HepG2 (cell line): Measurements from ENCODE around the gene USP15. TPM values are rescaled to one million over a fixed set of nuclear protein-coding genes. Genes with fewer than 3 reads are reported as not detected.

Experiments used
- ATAC-seq: fragments of 200-7000 bp; cut with Tn5 transposase; 3 replicates; pipeline ENCODE4 v1.9.1; 2020; ENCODE audit warnings: mild to moderate bottlenecking, moderate library complexity
- BruUV-seq: library from RNA; stranded (reverse); fragments of 400-500 nt; replicated peaks from 2 replicates; lab custom pipeline; 2021; lab: Mats Ljungman, UMichigan
- CTCF ChIA-PET: fragments of 300-600 bp; formaldehyde crosslinking; extraction: SDS; loops from one replicate; lab custom pipeline; 2021; ENCODE audit warnings: low total read pairs, inconsistent platforms, low intra/inter-chr PET ratio; lab: Yijun Ruan, JAX
- POLR2A ChIA-PET: fragments of 350-600 bp; sonication (Branson Sonifier 250); formaldehyde crosslinking; loops from one replicate; lab custom pipeline; 2020; ENCODE audit warnings: antibody characterized with exemption, inconsistent platforms; lab: Yijun Ruan, JAX
- DNase-seq: peaks from one replicate; pipeline ENCODE4 v3.0.0-alpha.2; 2015; ENCODE audit warnings: low spot score
- FAIRE-seq: peaks from 3 replicates; lab custom pipeline; 2011; peaks lifted over from hg19 to GRCh38; lab: Jason Lieb, UNC
- H2AFZ ChIP-seq: one replicate; pipeline ENCODE4 v1.6.1; 2011; ENCODE audit warnings: low read length, inconsistent platforms
- H3K27ac ChIP-seq: fragments of 300-600 bp; 3 replicates; pipeline ENCODE4 v1.8.0; 2011; ENCODE audit warnings: mixed run types, mild to moderate bottlenecking, mixed read lengths, low read length, inconsistent platforms; ENCODE audit not compliant: insufficient read depth; ENCODE audit errors: extremely low read length
- H3K27me3 ChIP-seq, 2 experiments: fragments of 200-600 bp in 1 of 2; 2 replicates in 1 of 2; 3 replicates in 1 of 2; pipeline versions ENCODE4 v1.6.0 to v1.8.0; 2011; ENCODE audit warnings: low read length in 2 of 2, mild to moderate bottlenecking in 2 of 2, moderate library complexity in 2 of 2, inconsistent platforms in 1 of 2; ENCODE audit not compliant: insufficient read depth in 2 of 2, control insufficient read depth in 1 of 2
- H3K36me3 ChIP-seq, 2 experiments: fragments of 200-600 bp in 1 of 2; replicated peaks in 1 of 2; 2 replicates in 1 of 2; 3 replicates in 1 of 2; pipeline versions ENCODE4 v1.5.1 to v1.8.0; 2011; ENCODE audit warnings: low read length in 2 of 2, inconsistent platforms in 1 of 2; ENCODE audit not compliant: insufficient read depth in 2 of 2, control insufficient read depth in 1 of 2
- H3K4me1 ChIP-seq: 2 replicates; pipeline ENCODE4 v1.5.1; 2012; ENCODE audit warnings: low read length, inconsistent platforms; ENCODE audit not compliant: insufficient read depth
- H3K4me2 ChIP-seq: 2 replicates; pipeline ENCODE4 v1.6.0; 2011; ENCODE audit warnings: low read depth, low read length, inconsistent platforms
- H3K4me3 ChIP-seq, 3 experiments: fragments of 200-600 bp in 1 of 3; sonication (generic), shearing (Covaris generic) in 1 of 3; replicated peaks in 1 of 3; 2 replicates each; pipeline ENCODE4 v1.5.1; 2011 to 2016; ENCODE audit warnings: low read length in 3 of 3, inconsistent platforms in 2 of 3, low read depth in 2 of 3, mild to moderate bottlenecking in 2 of 3, control low read depth in 1 of 3, mixed read lengths in 1 of 3; ENCODE audit not compliant: insufficient read depth in 1 of 3
- H3K79me2 ChIP-seq: one replicate; pipeline ENCODE4 v1.6.1; 2011; ENCODE audit warnings: low read length, inconsistent platforms; ENCODE audit not compliant: insufficient read depth
- H3K9ac ChIP-seq: 2 replicates; pipeline ENCODE4 v1.6.0; 2011; ENCODE audit warnings: mild to moderate bottlenecking, low read depth, low read length, inconsistent platforms; ENCODE audit not compliant: insufficient read depth
- H3K9me3 ChIP-seq: 2 replicates; pipeline ENCODE4 v1.5.1; 2012; ENCODE audit warnings: mild to moderate bottlenecking, low read length
- H4K20me1 ChIP-seq: 2 replicates; pipeline ENCODE4 v1.6.0; 2011; ENCODE audit warnings: inconsistent platforms, mild to moderate bottlenecking, low read length, moderate library complexity; ENCODE audit not compliant: insufficient read depth
- CHD4 ChIP-seq: fragments of 200-600 bp; sonication (generic); IDR thresholded peaks from 2 replicates; pipeline ENCODE4 v1.7.0; 2017; ENCODE audit warnings: mild to moderate bottlenecking, low read length, borderline replicate concordance
- ETV5 ChIP-seq: IDR thresholded peaks from 2 replicates; pipeline ENCODE4 v1.6.1; 2018; ENCODE audit warnings: missing biosample characterization, missing genetic modification reagents, inconsistent platforms, borderline replicate concordance
- HOXD1 ChIP-seq: sonication (generic); formaldehyde crosslinking; IDR thresholded peaks from 2 replicates; pipeline ENCODE4 v1.5.0; 2020; ENCODE audit warnings: missing genetic modification reagents
- KLF12 ChIP-seq: sonication (generic); formaldehyde crosslinking; IDR thresholded peaks from 2 replicates; pipeline ENCODE4 v1.4.0; 2020; ENCODE audit warnings: missing genetic modification reagents, borderline replicate concordance
- MED8 ChIP-seq: sonication (generic); formaldehyde crosslinking; IDR thresholded peaks from 2 replicates; pipeline ENCODE4 v1.8.1; 2023; ENCODE audit warnings: mild to moderate bottlenecking, missing genetic modification reagents; ENCODE audit not compliant: insufficient replicate concordance
- NCOR1 ChIP-seq: fragments of 200-600 bp; sonication (generic); IDR thresholded peaks from 2 replicates; pipeline ENCODE4 v1.7.0; 2017; ENCODE audit warnings: antibody characterized with exemption, low read length, borderline replicate concordance
- NFKBIZ ChIP-seq: IDR thresholded peaks from 2 replicates; pipeline ENCODE4 v1.6.1; 2018; ENCODE audit warnings: missing genetic modification reagents, missing compliant biosample characterization
- SAFB2 ChIP-seq: sonication (generic); formaldehyde crosslinking; IDR thresholded peaks from 2 replicates; pipeline ENCODE4 v1.5.1; 2020; ENCODE audit warnings: missing genetic modification reagents, low read depth, mild to moderate bottlenecking, borderline replicate concordance
- ZBTB21 ChIP-seq: sonication (generic); formaldehyde crosslinking; IDR thresholded peaks from 2 replicates; pipeline ENCODE4 v1.4.0; 2020; ENCODE audit warnings: missing genetic modification reagents
- ZBTB38 ChIP-seq: sonication (generic); formaldehyde crosslinking; IDR thresholded peaks from 2 replicates; pipeline ENCODE4 v1.5.1; 2020; ENCODE audit warnings: mild to moderate bottlenecking, missing genetic modification reagents
- ZFAT ChIP-seq: sonication (generic); formaldehyde crosslinking; conservative IDR thresholded peaks from 2 replicates; pipeline ENCODE4 v1.8.1; 2023; ENCODE audit warnings: missing genetic modification reagents, inconsistent platforms
- ZMYM3 ChIP-seq: sonication (generic); formaldehyde crosslinking; IDR thresholded peaks from 2 replicates; pipeline ENCODE4 v1.5.1; 2020; ENCODE audit warnings: mild to moderate bottlenecking, missing genetic modification reagents
- ZNF264 ChIP-seq: sonication (generic); formaldehyde crosslinking; IDR thresholded peaks from 2 replicates; pipeline ENCODE4 v1.4.0; 2020; ENCODE audit warnings: missing genetic modification reagents
- ZNF543 ChIP-seq: sonication (generic); formaldehyde crosslinking; IDR thresholded peaks from 2 replicates; pipeline ENCODE4 v1.4.0; 2020; ENCODE audit warnings: mild to moderate bottlenecking, missing genetic modification reagents
- ZNF670 ChIP-seq: sonication (generic); formaldehyde crosslinking; IDR thresholded peaks from 2 replicates; pipeline ENCODE4 v1.8.0; 2022; ENCODE audit warnings: mild to moderate bottlenecking, missing genetic modification reagents, borderline replicate concordance
- ZNF75D ChIP-seq: sonication (generic); formaldehyde crosslinking; IDR thresholded peaks from 2 replicates; pipeline ENCODE4 v1.8.1; 2023; ENCODE audit warnings: missing genetic modification reagents, mild to moderate bottlenecking, borderline replicate concordance
- ZNF776 ChIP-seq: sonication (generic); formaldehyde crosslinking; IDR thresholded peaks from 2 replicates; pipeline ENCODE4 v1.4.0; 2020; ENCODE audit warnings: mild to moderate bottlenecking, missing genetic modification reagents
- WGBS: methylation state at CpG from one replicate; pipeline ENCODE4 v1.1.6; 2017; ENCODE audit warnings: low lambda C conversion rate; 5-methylcytosine and 5-hydroxymethylcytosine counted together
- in situ Hi-C: cut with HindIII; loops from 2 replicates; pipeline ENCODE4 v1.10.0; 2017; ENCODE audit warnings: low pct_unique_long_range_greater_than_20kb; ENCODE audit not compliant: extremely low pct_ligation_motif_present
- intact Hi-C: fragments of 100-400 bp; cut with micrococcal nuclease; formaldehyde crosslinking; loops from one replicate; pipeline ENCODE4 v1.10.0; 2022; ENCODE audit not compliant: unreplicated experiment
- polyA plus RNA-seq, 8 experiments: library from polyadenylated mRNA; depleted of rRNA in 3 of 8; stranded (reverse) in 7 of 8; unstranded in 1 of 8; fragments of >200 nt; fragmentation: Illumina TruSeq in 4 of 8; extraction: Trizol in 4 of 8; gene quantifications; 2 replicates each; pipeline versions ENCODE4 v1.2.1 to v1.2.3, GENCODE V29; 2011 to 2016; ENCODE audit warnings: low read depth in 4 of 8, missing spikeins in 1 of 8, mixed read lengths in 1 of 8; ENCODE audit not compliant: insufficient read depth in 1 of 8
- total RNA-seq, 5 experiments: library from RNA; depleted of rRNA; stranded (reverse); fragments of >200 nt; fragmentation: Illumina TruSeq; extraction: Trizol; gene quantifications; 2 replicates each; pipeline ENCODE4 v1.2.3, GENCODE V29; 2016; ENCODE audit warnings: low read depth in 1 of 5
- TF ChIP-seq, protein P1 (sequence below): IDR thresholded peaks from 2 replicates; pipeline ENCODE4 v1.6.1; 2016; ENCODE audit warnings: low read depth, missing genetic modification reagents, missing compliant biosample characterization
- TF ChIP-seq, protein P2 (sequence below): sonication (generic); formaldehyde crosslinking; IDR thresholded peaks from 2 replicates; pipeline ENCODE4 v1.8.0; 2022; ENCODE audit warnings: mild to moderate bottlenecking, missing genetic modification reagents, moderate library complexity

USP15 gene
- total and polyA plus RNA-seq, 2 of the 13 experiments (the other 11 are each of a cell fraction or from before 2014, with no cell fraction given), result 17.3 to 51.7 TPM

DNA sequence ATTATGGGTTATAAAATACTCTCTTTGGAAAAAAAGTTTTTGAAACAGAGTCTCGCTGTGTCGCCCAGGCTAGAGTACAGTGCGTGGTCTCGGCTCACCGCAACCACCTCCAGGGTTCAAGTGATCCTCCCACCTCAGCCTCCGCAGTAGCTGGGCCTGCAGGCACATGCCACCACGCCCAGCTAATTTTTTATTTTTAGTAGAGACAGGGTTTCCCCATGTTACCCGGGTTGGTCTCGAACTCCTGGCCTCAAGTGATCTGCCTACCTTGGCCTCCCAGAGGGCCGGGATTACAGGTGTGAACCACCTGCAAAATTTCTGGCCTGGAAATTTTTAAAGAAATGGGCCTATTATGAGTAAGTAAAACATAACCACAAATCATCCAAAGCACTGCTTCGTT is 3.8 kb downstream of the USP15 start (continued):
- TF ChIP-seq, protein P1, sequence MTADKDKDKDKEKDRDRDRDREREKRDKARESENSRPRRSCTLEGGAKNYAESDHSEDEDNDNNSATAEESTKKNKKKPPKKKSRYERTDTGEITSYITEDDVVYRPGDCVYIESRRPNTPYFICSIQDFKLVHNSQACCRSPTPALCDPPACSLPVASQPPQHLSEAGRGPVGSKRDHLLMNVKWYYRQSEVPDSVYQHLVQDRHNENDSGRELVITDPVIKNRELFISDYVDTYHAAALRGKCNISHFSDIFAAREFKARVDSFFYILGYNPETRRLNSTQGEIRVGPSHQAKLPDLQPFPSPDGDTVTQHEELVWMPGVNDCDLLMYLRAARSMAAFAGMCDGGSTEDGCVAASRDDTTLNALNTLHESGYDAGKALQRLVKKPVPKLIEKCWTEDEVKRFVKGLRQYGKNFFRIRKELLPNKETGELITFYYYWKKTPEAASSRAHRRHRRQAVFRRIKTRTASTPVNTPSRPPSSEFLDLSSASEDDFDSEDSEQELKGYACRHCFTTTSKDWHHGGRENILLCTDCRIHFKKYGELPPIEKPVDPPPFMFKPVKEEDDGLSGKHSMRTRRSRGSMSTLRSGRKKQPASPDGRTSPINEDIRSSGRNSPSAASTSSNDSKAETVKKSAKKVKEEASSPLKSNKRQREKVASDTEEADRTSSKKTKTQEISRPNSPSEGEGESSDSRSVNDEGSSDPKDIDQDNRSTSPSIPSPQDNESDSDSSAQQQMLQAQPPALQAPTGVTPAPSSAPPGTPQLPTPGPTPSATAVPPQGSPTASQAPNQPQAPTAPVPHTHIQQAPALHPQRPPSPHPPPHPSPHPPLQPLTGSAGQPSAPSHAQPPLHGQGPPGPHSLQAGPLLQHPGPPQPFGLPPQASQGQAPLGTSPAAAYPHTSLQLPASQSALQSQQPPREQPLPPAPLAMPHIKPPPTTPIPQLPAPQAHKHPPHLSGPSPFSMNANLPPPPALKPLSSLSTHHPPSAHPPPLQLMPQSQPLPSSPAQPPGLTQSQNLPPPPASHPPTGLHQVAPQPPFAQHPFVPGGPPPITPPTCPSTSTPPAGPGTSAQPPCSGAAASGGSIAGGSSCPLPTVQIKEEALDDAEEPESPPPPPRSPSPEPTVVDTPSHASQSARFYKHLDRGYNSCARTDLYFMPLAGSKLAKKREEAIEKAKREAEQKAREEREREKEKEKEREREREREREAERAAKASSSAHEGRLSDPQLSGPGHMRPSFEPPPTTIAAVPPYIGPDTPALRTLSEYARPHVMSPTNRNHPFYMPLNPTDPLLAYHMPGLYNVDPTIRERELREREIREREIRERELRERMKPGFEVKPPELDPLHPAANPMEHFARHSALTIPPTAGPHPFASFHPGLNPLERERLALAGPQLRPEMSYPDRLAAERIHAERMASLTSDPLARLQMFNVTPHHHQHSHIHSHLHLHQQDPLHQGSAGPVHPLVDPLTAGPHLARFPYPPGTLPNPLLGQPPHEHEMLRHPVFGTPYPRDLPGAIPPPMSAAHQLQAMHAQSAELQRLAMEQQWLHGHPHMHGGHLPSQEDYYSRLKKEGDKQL (CRISPR knock-in tag), result no peak
- TF ChIP-seq ZBTB21 (no peak), ZNF264 (CRISPR knock-in tag) (no peak), ZFAT (CRISPR knock-in tag) (no peak), CHD4 (no peak), ZBTB38 (CRISPR knock-in tag) (no peak), KLF12 (CRISPR knock-in tag) (no peak), ZNF75D (no peak), ZMYM3 (CRISPR knock-in tag) (no peak)

DNA sequence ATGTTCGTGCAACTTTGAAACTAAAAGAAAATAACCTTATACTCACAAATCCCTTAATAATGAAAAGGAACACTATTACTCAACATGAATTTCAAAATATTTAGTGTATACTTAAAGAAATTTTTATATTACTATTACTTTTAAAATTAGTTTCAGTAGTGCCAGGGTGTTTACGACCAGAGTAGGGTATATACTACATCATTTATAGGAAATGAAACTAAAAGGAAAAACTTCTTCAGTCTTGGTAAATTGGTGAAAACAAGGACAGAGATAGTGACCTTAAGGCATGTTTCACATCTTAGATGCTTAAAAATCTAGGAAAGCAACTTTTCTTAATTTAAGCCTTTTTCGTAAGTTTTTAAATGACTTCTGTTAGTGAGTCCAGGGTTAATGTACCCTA is 4.5 kb downstream of the USP15 start:
- BruUV-seq, result no TSS peak
- Histone ChIP-seq H3K4me2 (no peak overlapping the region), H3K27me3 (no peaks in the 10 kb centered on the region; a peak in 1 of 5 replicates), H2AFZ (no peak overlapping the region), H3K27ac (no peak overlapping the region), H3K79me2 (peaks cover 95% of the 10 kb centered on the region), H3K36me3 (no peaks in the 10 kb centered on the region), H3K4me3 (no peak overlapping the region), H3K9ac (no peak overlapping the region), H3K9me3 (no peaks in the 10 kb centered on the region), H4K20me1 (peaks cover 9% of the 10 kb centered on the region), H3K4me1 (peaks cover 27% of the 10 kb centered on the region)
- intact Hi-C loops (loop anchor here (5.0 kb wide), 1 partner anchor 203 kb away; the partner anchor contains the start of gene MON2), in situ Hi-C loops (no loop called here)
- TF ChIP-seq MED8 (CRISPR knock-in tag) (no peak), ZNF776 (CRISPR knock-in tag) (no peak), ZNF670 (CRISPR knock-in tag) (no peak), HOXD1 (no peak), SAFB2 (no peak), NCOR1 (no peak), ETV5 (CRISPR knock-in tag) (no peak), ZNF543 (CRISPR knock-in tag) (no peak), NFKBIZ (CRISPR knock-in tag) (no peak), ZBTB38 (CRISPR knock-in tag) (no peak)
- TF ChIP-seq, protein P2, sequence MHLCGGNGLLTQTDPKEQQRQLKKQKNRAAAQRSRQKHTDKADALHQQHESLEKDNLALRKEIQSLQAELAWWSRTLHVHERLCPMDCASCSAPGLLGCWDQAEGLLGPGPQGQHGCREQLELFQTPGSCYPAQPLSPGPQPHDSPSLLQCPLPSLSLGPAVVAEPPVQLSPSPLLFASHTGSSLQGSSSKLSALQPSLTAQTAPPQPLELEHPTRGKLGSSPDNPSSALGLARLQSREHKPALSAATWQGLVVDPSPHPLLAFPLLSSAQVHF, result no peak
- ChIA-PET POLR2A (no interaction called here), CTCF (no interaction called here)
- ATAC-seq (no peak), FAIRE-seq (no peak), DNase-seq (no peak)
- WGBS, result 98% methylated on average over 3 of the region's 3 CpGs
